H9 (cell line): Measurements from ENCODE around the gene HCN1. TPM values are rescaled to one million over a fixed set of nuclear protein-coding genes. Genes with fewer than 3 reads are reported as not detected.

Source experiments
- DNase-seq: peaks from one replicate; pipeline ENCODE4 v3.0.0-alpha.2; 2017
- H2AFZ ChIP-seq: one replicate; pipeline ENCODE4 v1.6.1; 2013; ENCODE audit warnings: mild to moderate bottlenecking, low read length, control low read depth, moderate library complexity
- H2AK5ac ChIP-seq: 2 replicates; pipeline ENCODE4 v1.6.1; 2013; ENCODE audit warnings: low read length, control low read depth, mixed read lengths; ENCODE audit not compliant: insufficient read length
- H2BK120ac ChIP-seq: one replicate; pipeline ENCODE4 v1.6.1; 2013; ENCODE audit warnings: low read depth, mild to moderate bottlenecking, low read length, control low read depth, inconsistent platforms; ENCODE audit not compliant: poor library complexity, severe bottlenecking
- H2BK12ac ChIP-seq: 2 replicates; pipeline ENCODE4 v1.6.1; 2013; ENCODE audit warnings: low read length, control low read depth, mixed read lengths, low read depth; ENCODE audit not compliant: insufficient read length
- H2BK15ac ChIP-seq: 2 replicates; pipeline ENCODE4 v1.6.1; 2013; ENCODE audit warnings: low read depth, low read length, control low read depth
- H2BK20ac ChIP-seq: one replicate; pipeline ENCODE4 v1.6.1; 2013; ENCODE audit warnings: low read depth, mild to moderate bottlenecking, low read length, control low read depth, inconsistent platforms; ENCODE audit not compliant: poor library complexity, severe bottlenecking
- H2BK5ac ChIP-seq: 2 replicates; pipeline ENCODE4 v1.6.1; 2013; ENCODE audit warnings: low read length, control low read depth, mixed read lengths; ENCODE audit not compliant: insufficient read length
- H3K14ac ChIP-seq: 2 replicates; pipeline ENCODE4 v1.6.1; 2013; ENCODE audit warnings: low read length, control low read depth; ENCODE audit not compliant: insufficient read depth
- H3K18ac ChIP-seq: 2 replicates; pipeline ENCODE4 v1.6.1; 2013; ENCODE audit warnings: low read depth, mild to moderate bottlenecking, mixed read lengths, low read length, control low read depth; ENCODE audit not compliant: insufficient read length
- H3K23ac ChIP-seq: 2 replicates; pipeline ENCODE4 v1.6.1; 2013; ENCODE audit warnings: low read length, control low read depth, mixed read lengths, low read depth; ENCODE audit not compliant: insufficient read length
- H3K23me2 ChIP-seq: 2 replicates; pipeline ENCODE4 v1.6.1; 2013; ENCODE audit warnings: low read depth, mild to moderate bottlenecking, mixed read lengths, low read length, control low read depth; ENCODE audit not compliant: insufficient read length, poor library complexity, severe bottlenecking
- H3K27ac ChIP-seq: 2 replicates; pipeline ENCODE4 v1.5.1; 2013; ENCODE audit warnings: low read length, control low read depth, mixed read lengths, low read depth; ENCODE audit not compliant: insufficient read length
- H3K27me3 ChIP-seq: 2 replicates; pipeline ENCODE4 v1.6.1; 2013; ENCODE audit warnings: low read length, control low read depth, inconsistent platforms; ENCODE audit not compliant: insufficient read depth
- H3K4ac ChIP-seq: 2 replicates; pipeline ENCODE4 v1.6.1; 2013; ENCODE audit warnings: low read depth, mild to moderate bottlenecking, control low read depth, inconsistent platforms, low read length, moderate library complexity
- H3K4me1 ChIP-seq: 2 replicates; pipeline ENCODE4 v1.6.1; 2013; ENCODE audit warnings: low read length, control low read depth, inconsistent platforms; ENCODE audit not compliant: insufficient read depth
- H3K4me2 ChIP-seq: 2 replicates; pipeline ENCODE4 v1.6.1; 2013; ENCODE audit warnings: low read length, control low read depth, mixed read lengths; ENCODE audit not compliant: insufficient read length, insufficient read depth
- H3K56ac ChIP-seq: 2 replicates; pipeline ENCODE4 v1.6.1; 2013; ENCODE audit warnings: low read depth, mild to moderate bottlenecking, mixed read lengths, low read length, control low read depth; ENCODE audit not compliant: insufficient read length
- H3K79me1 ChIP-seq: 2 replicates; pipeline ENCODE4 v1.6.1; 2013; ENCODE audit warnings: low read depth, mild to moderate bottlenecking, moderate library complexity, low read length, control low read depth, inconsistent platforms; ENCODE audit not compliant: insufficient read depth, poor library complexity, severe bottlenecking
- H3K79me2 ChIP-seq: 2 replicates; pipeline ENCODE4 v1.6.1; 2013; ENCODE audit warnings: low read length, control low read depth, inconsistent platforms; ENCODE audit not compliant: insufficient read depth
- H3K9ac ChIP-seq: 2 replicates; pipeline ENCODE4 v1.6.1; 2013; ENCODE audit warnings: low read length, control low read depth, mixed read lengths; ENCODE audit not compliant: insufficient read length; ENCODE audit errors: extremely low read depth
- H3K9me3 ChIP-seq: one replicate; pipeline ENCODE4 v1.6.1; 2013; ENCODE audit warnings: low read depth, low read length, inconsistent platforms; ENCODE audit not compliant: control insufficient read depth
- H3T11ph ChIP-seq: one replicate; pipeline ENCODE4 v1.6.1; 2013; ENCODE audit warnings: mild to moderate bottlenecking, low read length, control low read depth, inconsistent platforms
- H4K20me1 ChIP-seq: one replicate; pipeline ENCODE4 v1.6.1; 2013; ENCODE audit not compliant: control insufficient read depth, insufficient read length, insufficient read depth
- H4K5ac ChIP-seq: 2 replicates; pipeline ENCODE4 v1.6.1; 2013; ENCODE audit warnings: low read depth, mild to moderate bottlenecking, mixed read lengths, low read length, control low read depth; ENCODE audit not compliant: insufficient read length
- H4K8ac ChIP-seq: replicated peaks from 2 replicates; pipeline ENCODE4 v1.6.1; 2013; ENCODE audit warnings: low read length, control low read depth, mixed read lengths, low read depth; ENCODE audit not compliant: insufficient read length
- H4K91ac ChIP-seq: 2 replicates; pipeline ENCODE4 v1.6.1; 2013; ENCODE audit warnings: low read depth, mild to moderate bottlenecking, moderate library complexity, mixed read lengths, low read length, control low read depth; ENCODE audit not compliant: insufficient read length
- H3K27ac Mint-ChIP-seq, 3 experiments: 2 replicates in 2 of 3; 3 replicates in 1 of 3; pipeline ENCODE4 v1.8.0; 2020 to 2021; ENCODE audit warnings: mixed read lengths in 3 of 3, mild to moderate bottlenecking in 1 of 3, moderate library complexity in 1 of 3
- H3K27me3 Mint-ChIP-seq: 2 replicates; pipeline ENCODE4 v1.8.0; 2021; ENCODE audit warnings: low read depth, mild to moderate bottlenecking, moderate library complexity, mixed read lengths
- H3K36me3 Mint-ChIP-seq, 3 experiments: 2 replicates in 2 of 3; 3 replicates in 1 of 3; pipeline ENCODE4 v1.8.0; 2020 to 2021; ENCODE audit warnings: low read depth in 3 of 3, mixed read lengths in 3 of 3; ENCODE audit not compliant: insufficient read depth in 1 of 3
- H3K4me1 Mint-ChIP-seq, 2 experiments: 2 replicates each; pipeline ENCODE4 v1.8.0; 2020; ENCODE audit warnings: mixed read lengths in 2 of 2
- H3K4me3 Mint-ChIP-seq, 2 experiments: 2 replicates in 1 of 2; 3 replicates in 1 of 2; pipeline ENCODE4 v1.8.0; 2020 to 2021; ENCODE audit warnings: mild to moderate bottlenecking in 2 of 2, mixed read lengths in 2 of 2, moderate library complexity in 1 of 2
- H3K9me3 Mint-ChIP-seq, 2 experiments: 2 replicates in 1 of 2; 3 replicates in 1 of 2; pipeline ENCODE4 v1.8.0; 2020; ENCODE audit warnings: mild to moderate bottlenecking in 2 of 2, mixed read lengths in 2 of 2, moderate library complexity in 1 of 2
- WGBS: extraction: QIAGEN DNeasy Blood & Tissue Kit; methylation state at CpG from one replicate; pipeline ENCODE4 v1.1.7; 2013; ENCODE audit warnings: missing lambda C conversion rate, low lambda C conversion rate, mixed read lengths; ENCODE audit not compliant: insufficient read length; ENCODE audit errors: extremely low coverage; 5-methylcytosine and 5-hydroxymethylcytosine counted together
- total RNA-seq: library from RNA; stranded (reverse); gene quantifications from 2 replicates; pipeline ENCODE4 v1.2.1, GENCODE V29; 2021
- TF ChIP-seq, protein P1 (sequence below): fragments of 200-600 bp; sonication (generic); conservative IDR thresholded peaks from 3 replicates; pipeline ENCODE4 v1.8.0; 2021; ENCODE audit warnings: antibody characterized with exemption, mild to moderate bottlenecking

HCN1 gene
- total RNA-seq, 1 experiment from 2014 or later = 4.6 TPM

DNA sequence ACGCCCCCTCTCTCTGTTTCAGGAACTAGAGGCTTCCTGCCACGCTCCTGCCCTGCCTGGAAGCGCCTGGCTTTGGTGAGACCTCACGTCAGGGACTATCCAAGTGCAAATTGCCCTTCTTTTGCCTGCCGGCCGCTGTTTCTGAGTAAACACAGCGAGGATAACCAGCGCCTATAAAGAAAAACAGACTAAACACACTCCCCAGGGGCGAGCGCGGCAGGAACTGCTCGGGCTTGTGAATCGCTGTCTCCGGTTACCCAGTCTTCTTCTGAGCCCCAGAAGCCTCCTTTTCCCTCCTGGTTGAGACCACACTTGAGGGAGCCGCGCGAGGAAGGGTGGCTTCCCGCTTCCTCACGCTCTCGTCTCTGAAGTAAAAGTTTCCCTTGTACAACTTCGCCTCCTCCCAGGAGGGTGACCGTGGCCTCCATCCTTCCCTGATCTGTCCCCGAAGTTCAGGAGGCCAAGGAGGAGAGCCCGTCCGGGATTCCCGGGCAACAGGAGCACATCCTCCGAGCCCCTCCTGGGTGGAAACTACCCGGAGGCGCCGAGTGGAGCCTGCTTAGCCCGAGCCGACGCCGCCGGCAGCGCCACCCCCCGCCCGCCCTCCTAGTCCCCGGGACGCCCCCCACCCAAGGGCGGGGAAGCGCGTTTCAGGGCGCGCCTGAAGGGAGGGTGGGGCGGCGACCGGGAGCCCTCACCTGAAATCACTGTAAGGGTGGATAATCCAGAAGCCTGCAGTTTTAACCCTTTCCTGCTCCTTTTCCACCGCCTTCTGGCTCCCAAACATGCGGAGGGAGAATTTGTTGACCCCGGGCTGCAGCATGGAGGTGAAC lies 993 bp downstream of the HCN1 start:
- H3K27ac ChIP-seq = no peak overlapping the region
- no peak overlapping the region for H4K91ac ChIP-seq
- peak overlapping the region; percentile 96 for H3K4me2 ChIP-seq
- no peaks in the 10 kb centered on the region for H4K20me1 ChIP-seq
- no peak overlapping the region for H4K8ac ChIP-seq
- no peak overlapping the region for H2AK5ac ChIP-seq
- no peak overlapping the region for H3K18ac ChIP-seq
- H3K23ac ChIP-seq = no peak overlapping the region
- no peak overlapping the region for H2BK20ac ChIP-seq
- H3K4me1 ChIP-seq = no peaks in the 10 kb centered on the region; the same call in 1 of the 2 replicates
- no peaks in the 10 kb centered on the region for H3K9me3 Mint-ChIP-seq
- no peak overlapping the region for H3K56ac ChIP-seq
- H3K27me3 ChIP-seq = no peaks in the 10 kb centered on the region; the same call in 1 of the 2 replicates
- peaks cover 27 to 28% of the 10 kb centered on the region in 2 experiments for H3K4me1 Mint-ChIP-seq
- H3K79me2 ChIP-seq = no peaks in the 10 kb centered on the region
- peak overlapping the region; percentile 49 for H2AFZ ChIP-seq
- no peaks in the 10 kb centered on the region; a peak in 1 of 7 replicates for H3K36me3 Mint-ChIP-seq
- H3K9me3 ChIP-seq = no peaks in the 10 kb centered on the region
- peak overlapping the region in 1 of 3 experiments; percentile 27; a peak in 2 of 7 replicates for H3K27ac Mint-ChIP-seq
- no peaks in the 10 kb centered on the region for H3K79me1 ChIP-seq
- H3K14ac ChIP-seq = peak overlapping the region; percentile 45
- H2BK5ac ChIP-seq = no peak overlapping the region
- no peak overlapping the region for H2BK120ac ChIP-seq
- H2BK15ac ChIP-seq = no peak overlapping the region
- DNase-seq = peak; percentile 39
- H3K9ac ChIP-seq = peak overlapping the region; percentile 47
- H4K5ac ChIP-seq = no peak overlapping the region
- WGBS = no CpG with 5 or more reads among the region's 51 CpGs
- H2BK12ac ChIP-seq = no peak overlapping the region
- H3K4ac ChIP-seq = no peak overlapping the region
- no peak overlapping the region for H3T11ph ChIP-seq
- H3K27me3 Mint-ChIP-seq = peaks cover 16% of the 10 kb centered on the region
- H3K4me3 Mint-ChIP-seq = peak overlapping the region; percentile 76 to 87
- TF ChIP-seq, protein P1, sequence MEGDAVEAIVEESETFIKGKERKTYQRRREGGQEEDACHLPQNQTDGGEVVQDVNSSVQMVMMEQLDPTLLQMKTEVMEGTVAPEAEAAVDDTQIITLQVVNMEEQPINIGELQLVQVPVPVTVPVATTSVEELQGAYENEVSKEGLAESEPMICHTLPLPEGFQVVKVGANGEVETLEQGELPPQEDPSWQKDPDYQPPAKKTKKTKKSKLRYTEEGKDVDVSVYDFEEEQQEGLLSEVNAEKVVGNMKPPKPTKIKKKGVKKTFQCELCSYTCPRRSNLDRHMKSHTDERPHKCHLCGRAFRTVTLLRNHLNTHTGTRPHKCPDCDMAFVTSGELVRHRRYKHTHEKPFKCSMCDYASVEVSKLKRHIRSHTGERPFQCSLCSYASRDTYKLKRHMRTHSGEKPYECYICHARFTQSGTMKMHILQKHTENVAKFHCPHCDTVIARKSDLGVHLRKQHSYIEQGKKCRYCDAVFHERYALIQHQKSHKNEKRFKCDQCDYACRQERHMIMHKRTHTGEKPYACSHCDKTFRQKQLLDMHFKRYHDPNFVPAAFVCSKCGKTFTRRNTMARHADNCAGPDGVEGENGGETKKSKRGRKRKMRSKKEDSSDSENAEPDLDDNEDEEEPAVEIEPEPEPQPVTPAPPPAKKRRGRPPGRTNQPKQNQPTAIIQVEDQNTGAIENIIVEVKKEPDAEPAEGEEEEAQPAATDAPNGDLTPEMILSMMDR = no peak
- peaks cover 9% of the 10 kb centered on the region for H3K23me2 ChIP-seq
